Measurements from ENCODE around the gene FUOM. TPM values are rescaled to one million over a fixed set of nuclear protein-coding genes. Genes with fewer than 3 reads are reported as not detected.

The FUOM gene
- polyA plus RNA-seq, 3 donors, result 29.8 to 56.8 (median 39.0) TPM

DNA sequence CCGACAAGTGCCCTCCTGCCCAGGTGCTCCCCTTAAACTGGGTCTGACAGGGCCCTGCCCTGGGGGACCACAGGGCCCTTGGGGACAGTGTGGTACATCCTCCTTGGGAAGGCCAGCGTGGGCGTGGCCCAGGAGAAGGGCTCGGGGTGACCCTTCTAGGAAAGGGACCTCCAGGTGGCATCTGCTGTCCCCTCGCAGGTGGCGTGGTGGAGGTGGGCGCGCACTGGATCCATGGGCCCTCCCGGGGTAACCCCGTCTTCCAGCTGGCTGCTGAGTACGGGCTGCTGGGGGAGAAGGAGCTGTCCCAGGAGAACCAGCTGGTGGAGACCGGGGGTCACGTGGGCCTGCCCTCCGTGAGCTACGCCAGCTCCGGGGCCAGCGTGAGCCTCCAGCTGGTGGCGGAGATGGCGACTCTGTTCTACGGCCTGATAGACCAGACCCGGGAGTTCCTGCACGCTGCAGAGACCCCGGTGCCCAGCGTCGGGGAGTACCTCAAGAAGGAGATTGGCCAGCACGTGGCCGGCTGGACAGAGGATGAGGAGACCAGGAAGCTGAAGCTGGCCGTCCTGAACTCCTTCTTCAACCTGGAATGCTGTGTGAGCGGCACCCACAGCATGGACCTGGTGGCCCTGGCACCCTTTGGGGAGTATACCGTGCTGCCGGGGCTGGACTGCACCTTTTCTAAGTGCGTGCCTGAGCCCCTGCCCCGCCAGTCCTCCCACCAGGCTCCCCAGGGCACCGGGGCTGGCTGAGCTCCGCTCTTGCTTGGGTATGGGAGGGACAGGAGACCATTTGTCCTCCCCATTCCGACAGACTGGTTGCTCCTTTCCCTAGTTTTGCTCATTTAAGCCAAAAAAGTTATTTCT, 22.2 kb upstream of the FUOM start:
- no peak for DNase-seq
- WGBS (ENCODE audit: insufficient coverage), result 96% methylated on average over 24 of the region's 36 CpGs

More for the DNA sequence above, 22.2 kb upstream of the FUOM start:
- Histone ChIP-seq H3K9me3 (replicated peaks in 1 of 2; ENCODE audit: control insufficient read depth in 1 of 2, insufficient read depth in 1 of 2, low read length in 2 of 2) (no peaks in the 10 kb centered on the region), H4K20me1 (ENCODE audit: insufficient read depth, low read length) (no peaks in the 10 kb centered on the region), H3K36me3 (replicated peaks in 1 of 2; ENCODE audit: control insufficient read depth in 1 of 2, insufficient read depth in 2 of 2, low read length in 2 of 2) (no peaks in the 10 kb centered on the region), H3K9ac (ENCODE audit: insufficient read depth, low read length, poor library complexity, severe bottlenecking) (peak overlapping the region; percentile 68), H3K4me3 (replicated peaks in 1 of 3; ENCODE audit: low read depth in 2 of 3, low read length in 3 of 3) (peak overlapping the region; percentile 44 to 78 (median 51)), H3K27ac (ENCODE audit: low read depth in 1 of 2, low read length in 2 of 2) (no peak overlapping the region), H3K79me2 (ENCODE audit: insufficient read depth, low read length) (no peaks in the 10 kb centered on the region), H3K27me3 (ENCODE audit: control insufficient read depth in 2 of 2, insufficient read depth in 2 of 2, low read length in 2 of 2) (peaks cover 0 to 6% of the 10 kb centered on the region in 2 donors), H3K4me2 (replicated peaks; ENCODE audit: extremely low read depth, low read length, poor library complexity, severe bottlenecking) (peak overlapping the region; percentile 89), H2AFZ (ENCODE audit: insufficient read depth, low read depth, low read length, poor library complexity, severe bottlenecking) (peak overlapping the region; percentile 85), H3K4me1 (ENCODE audit: control insufficient read depth in 1 of 2, insufficient read depth in 2 of 2, low read length in 2 of 2) (peaks cover 31 to 42% of the 10 kb centered on the region in 2 donors)
- intact Hi-C loops (cut with micrococcal nuclease), result loop anchor here in 1 of 2 donors (10.0 kb wide), 1 partner anchor 1075 kb away; the partner anchor contains the start of gene STK32C
- peaks cover 0 to 2% (median 0%) of the 10 kb centered on the region in 7 donors for H3K9me3 Mint-ChIP-seq
- H3K27ac Mint-ChIP-seq, result no peak overlapping the region
- peak overlapping the region; percentile 75 for H3K4me3 Mint-ChIP-seq
- peaks cover 25% of the 10 kb centered on the region for H3K4me1 Mint-ChIP-seq
- TF ChIP-seq, protein P1, sequence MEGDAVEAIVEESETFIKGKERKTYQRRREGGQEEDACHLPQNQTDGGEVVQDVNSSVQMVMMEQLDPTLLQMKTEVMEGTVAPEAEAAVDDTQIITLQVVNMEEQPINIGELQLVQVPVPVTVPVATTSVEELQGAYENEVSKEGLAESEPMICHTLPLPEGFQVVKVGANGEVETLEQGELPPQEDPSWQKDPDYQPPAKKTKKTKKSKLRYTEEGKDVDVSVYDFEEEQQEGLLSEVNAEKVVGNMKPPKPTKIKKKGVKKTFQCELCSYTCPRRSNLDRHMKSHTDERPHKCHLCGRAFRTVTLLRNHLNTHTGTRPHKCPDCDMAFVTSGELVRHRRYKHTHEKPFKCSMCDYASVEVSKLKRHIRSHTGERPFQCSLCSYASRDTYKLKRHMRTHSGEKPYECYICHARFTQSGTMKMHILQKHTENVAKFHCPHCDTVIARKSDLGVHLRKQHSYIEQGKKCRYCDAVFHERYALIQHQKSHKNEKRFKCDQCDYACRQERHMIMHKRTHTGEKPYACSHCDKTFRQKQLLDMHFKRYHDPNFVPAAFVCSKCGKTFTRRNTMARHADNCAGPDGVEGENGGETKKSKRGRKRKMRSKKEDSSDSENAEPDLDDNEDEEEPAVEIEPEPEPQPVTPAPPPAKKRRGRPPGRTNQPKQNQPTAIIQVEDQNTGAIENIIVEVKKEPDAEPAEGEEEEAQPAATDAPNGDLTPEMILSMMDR (IDR thresholded peaks at IDR 0.05), result no peak
- peaks cover 6 to 25% (median 19%) of the 10 kb centered on the region in 3 donors for H3K27me3 Mint-ChIP-seq (ENCODE audit: low read depth in 3 of 3)
- H3K36me3 Mint-ChIP-seq, result peaks cover 16 to 18% of the 10 kb centered on the region in 2 donors
